Measurements from ENCODE around the gene OBSL1.

OBSL1 gene

GRCh38 chr2:219530048-219530963 lies 41.0 kb downstream of the OBSL1 start:
- peak; percentile 97 for TF ChIP-seq CTCF (IDR thresholded peaks at IDR 0.05)
- H3K4me3 Mint-ChIP-seq: peak overlapping the region; percentile 42
- H3K4me1 Mint-ChIP-seq: peaks cover 49% of the 10 kb centered on the region
- no peak overlapping the region for H3K27ac Mint-ChIP-seq
- H3K27me3 Mint-ChIP-seq (ENCODE audit: low read depth, poor library complexity): peaks cover 62% of the 10 kb centered on the region
- peak; percentile 96 for DNase-seq
- no peaks in the 10 kb centered on the region for H3K9me3 Mint-ChIP-seq
- H3K36me3 Mint-ChIP-seq (ENCODE audit: low read depth): no peaks in the 10 kb centered on the region

GRCh38 chr2:219527472-219527871 lies 43.9 kb downstream of the OBSL1 start:
- Mint-ChIP-seq H3K27me3 (ENCODE audit: low read depth, poor library complexity) (peaks cover 62% of the 10 kb centered on the region), H3K9me3 (no peaks in the 10 kb centered on the region), H3K27ac (no peak overlapping the region), H3K36me3 (ENCODE audit: low read depth) (no peaks in the 10 kb centered on the region), H3K4me3 (peak overlapping the region; percentile 34), H3K4me1 (peaks cover 58% of the 10 kb centered on the region)
- no peak for TF ChIP-seq CTCF (IDR thresholded peaks at IDR 0.05)
- DNase-seq: no peak

GRCh38 chr2:219527076-219527394 lies 44.3 kb downstream of the OBSL1 start:
- no peak overlapping the region for H3K27ac Mint-ChIP-seq
- peaks cover 60% of the 10 kb centered on the region for H3K4me1 Mint-ChIP-seq
- H3K4me3 Mint-ChIP-seq: peak overlapping the region; percentile 34
- DNase-seq: no peak
- H3K36me3 Mint-ChIP-seq (ENCODE audit: low read depth): no peaks in the 10 kb centered on the region
- peaks cover 64% of the 10 kb centered on the region for H3K27me3 Mint-ChIP-seq (ENCODE audit: low read depth, poor library complexity)
- H3K9me3 Mint-ChIP-seq: no peaks in the 10 kb centered on the region
- TF ChIP-seq CTCF (IDR thresholded peaks at IDR 0.05): no peak

GRCh38 chr2:219526320-219527075 lies 44.8 kb downstream of the OBSL1 start:
- Mint-ChIP-seq H3K27me3 (ENCODE audit: low read depth, poor library complexity) (peaks cover 66% of the 10 kb centered on the region), H3K4me3 (peak overlapping the region; percentile 63), H3K27ac (peak overlapping the region; percentile 57), H3K36me3 (ENCODE audit: low read depth) (no peaks in the 10 kb centered on the region), H3K9me3 (no peaks in the 10 kb centered on the region), H3K4me1 (peaks cover 66% of the 10 kb centered on the region)
- TF ChIP-seq CTCF (IDR thresholded peaks at IDR 0.05): no peak
- DNase-seq: no peak

GRCh38 chr2:219525533-219526232 lies 45.7 kb downstream of the OBSL1 start:
- H3K4me1 Mint-ChIP-seq: peaks cover 72% of the 10 kb centered on the region
- no peak for DNase-seq
- TF ChIP-seq CTCF (IDR thresholded peaks at IDR 0.05): no peak
- peak overlapping the region; percentile 63 for H3K4me3 Mint-ChIP-seq
- peaks cover 61% of the 10 kb centered on the region for H3K27me3 Mint-ChIP-seq (ENCODE audit: low read depth, poor library complexity)
- H3K27ac Mint-ChIP-seq: peak overlapping the region; percentile 57
- H3K36me3 Mint-ChIP-seq (ENCODE audit: low read depth): no peaks in the 10 kb centered on the region
- no peaks in the 10 kb centered on the region for H3K9me3 Mint-ChIP-seq

Data from nephron progenitor cell (in vitro differentiated cells).